ENCODE results near the gene BLTP2.

- TF ChIP-seq CTCF (IDR thresholded peaks at IDR 0.05): no peak
- no peak for TF ChIP-seq ETV6 (CRISPR knock-in tag; IDR thresholded peaks at IDR 0.05)
- no peak for TF ChIP-seq JUN (CRISPR knock-in tag; IDR thresholded peaks at IDR 0.05)
- no peak for TF ChIP-seq NR2C2 (CRISPR knock-in tag; IDR thresholded peaks at IDR 0.05)
- TF ChIP-seq MAX (CRISPR knock-in tag; IDR thresholded peaks at IDR 0.05): no peak
- TF ChIP-seq FOXP4 (CRISPR knock-in tag; IDR thresholded peaks at IDR 0.05): no peak
- no peak for TF ChIP-seq IRF1 (CRISPR knock-in tag; IDR thresholded peaks at IDR 0.05)
These were observed 24.9 kb downstream of the BLTP2 start for GRCh38 chr17:28620010-28620409.

Data from WTC11 (cell line).